Measurements from ENCODE around the gene PLEKHF1. TPM values are rescaled to one million over a fixed set of nuclear protein-coding genes. Genes with fewer than 3 reads are reported as not detected.
A peak's percentile ranks its signal among the peaks of the same experiment; 100 is the strongest.

PLEKHF1 gene
- total and polyA plus RNA-seq, 2 of the 8 experiments (the other 6 are each of a cell fraction or from before 2014, with no cell fraction given), result 11.1 to 18.4 TPM

DNA sequence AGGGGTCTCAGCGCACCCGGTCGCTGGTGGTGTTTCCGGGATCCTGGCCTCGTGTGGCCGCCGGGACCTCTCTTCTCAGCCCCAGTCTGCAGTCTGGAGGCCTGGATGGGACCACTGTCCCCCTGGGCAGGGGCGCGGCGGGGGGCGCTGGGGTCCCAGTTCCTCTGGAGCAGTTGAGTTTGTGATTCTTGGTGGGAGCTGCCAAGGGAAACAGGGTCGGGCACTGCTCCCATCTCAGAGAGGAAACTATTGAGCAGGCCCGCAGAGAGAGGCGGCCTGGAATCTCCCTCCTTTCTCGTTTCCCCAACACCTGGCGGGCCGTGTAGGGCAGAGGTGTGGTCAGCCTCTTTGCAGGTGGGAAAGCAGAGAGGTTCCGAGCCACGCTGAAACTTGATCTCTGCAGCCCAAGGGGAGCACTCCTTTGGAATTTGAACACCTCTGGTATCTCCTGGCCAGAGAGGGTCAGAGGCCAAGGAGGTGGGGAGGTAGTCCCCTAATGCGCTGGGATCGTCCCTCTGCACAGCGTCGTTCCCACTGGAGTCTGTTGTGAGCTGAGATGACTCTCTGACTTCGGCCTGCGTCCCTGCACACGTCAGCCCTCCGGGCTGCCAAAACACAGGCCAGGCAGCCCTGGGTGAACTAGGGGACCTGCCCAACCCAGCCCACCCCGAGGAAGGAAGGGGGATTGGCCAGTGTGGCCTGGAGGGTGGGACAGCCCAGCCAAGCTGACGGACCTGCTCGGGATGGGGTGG is 741 bp downstream of the PLEKHF1 start:
- Histone ChIP-seq H4K20me1 (replicated peaks in 1 of 2; ENCODE audit: control insufficient read depth in 1 of 2, insufficient read depth in 2 of 2, low read length in 2 of 2) (peaks cover 0 to 2% of the 10 kb centered on the region in 2 experiments), H2AK5ac (ENCODE audit: low read depth, low read length) (no peak overlapping the region)
- TF ChIP-seq ASH2L (IDR thresholded peaks at IDR 0.05; ENCODE audit: low read length), result no peak
- no peak for TF ChIP-seq CBX5 (IDR thresholded peaks at IDR 0.05; ENCODE audit: low read depth, low read length)
- TF ChIP-seq KDM4A (IDR thresholded peaks at IDR 0.05; ENCODE audit: low read depth, low read length, severe bottlenecking), result no peak
- TF ChIP-seq, protein P1, sequence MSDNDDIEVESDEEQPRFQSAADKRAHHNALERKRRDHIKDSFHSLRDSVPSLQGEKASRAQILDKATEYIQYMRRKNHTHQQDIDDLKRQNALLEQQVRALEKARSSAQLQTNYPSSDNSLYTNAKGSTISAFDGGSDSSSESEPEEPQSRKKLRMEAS (IDR thresholded peaks at IDR 0.05), result peak; percentile 33; the same call in 1 of the 2 replicates
- no peak for TF ChIP-seq CBX8 (IDR thresholded peaks at IDR 0.05; ENCODE audit: borderline replicate concordance, low read depth, low read length)
- no peak for TF ChIP-seq BCL11A (IDR thresholded peaks at IDR 0.05; ENCODE audit: low read depth in 2 of 2, low read length in 2 of 2)
- no peak for TF ChIP-seq BACH1 (IDR thresholded peaks at IDR 0.05; ENCODE audit: low read length)
- TF ChIP-seq SIRT6 (IDR thresholded peaks at IDR 0.05; ENCODE audit: low read length), result no peak
- no peak for TF ChIP-seq CREB1 (IDR thresholded peaks at IDR 0.05)
- no peak for TF ChIP-seq RAD21 (IDR thresholded peaks at IDR 0.05 in 1 of 2, conservative IDR thresholded peaks at IDR 0.05 in 1 of 2; ENCODE audit: low read depth in 2 of 2, low read length in 2 of 2)
- TF ChIP-seq EGR1 (IDR thresholded peaks at IDR 0.05; ENCODE audit: borderline replicate concordance, low read depth, low read length), result no peak
- no peak for TF ChIP-seq CHD2 (IDR thresholded peaks at IDR 0.05; ENCODE audit: low read length)

More for the DNA sequence above, 741 bp downstream of the PLEKHF1 start:
- Histone ChIP-seq H3K9ac (replicated peaks in 1 of 4; ENCODE audit: extremely low read depth in 1 of 4, low read depth in 3 of 4, low read length in 3 of 4) (peak overlapping the region in 3 of 4 experiments; percentile 34 to 78 (median 54); a peak in 5 of 7 replicates), H3K27me3 (replicated peaks in 1 of 4; ENCODE audit: control insufficient read depth in 3 of 4, extremely low read depth in 1 of 4, insufficient read depth in 3 of 4, low read length in 3 of 4) (peaks cover 0 to 10% (median 1%) of the 10 kb centered on the region in 4 experiments; a peak in 4 of 7 replicates), H3K23me2 (ENCODE audit: low read depth, low read length) (peaks cover 13% of the 10 kb centered on the region), H3K9me3 (ENCODE audit: insufficient read depth in 2 of 2, low read depth in 1 of 2, low read length in 1 of 2) (no peaks in the 10 kb centered on the region), H3K56ac (replicated peaks; ENCODE audit: insufficient read length, low read depth, low read length) (peak overlapping the region; percentile 22), H3K4ac (replicated peaks; ENCODE audit: insufficient read length, low read depth, low read length) (no peak overlapping the region), H4K5ac (ENCODE audit: insufficient read length, low read depth, low read length) (no peak overlapping the region), H2BK20ac (ENCODE audit: low read length) (no peak overlapping the region; the same call in 1 of the 2 replicates), H4K8ac (ENCODE audit: extremely low read depth, insufficient read depth, low read length) (no peak overlapping the region), H3K4me2 (ENCODE audit: insufficient read depth in 1 of 2, low read depth in 2 of 2, low read length in 2 of 2) (peak overlapping the region; percentile 73 to 98), H3K79me1 (ENCODE audit: low read depth, low read length) (peaks cover 13% of the 10 kb centered on the region; the same call in 1 of the 2 replicates), H3K27ac (ENCODE audit: low read depth, low read length) (no peak overlapping the region), H2BK15ac (ENCODE audit: low read length) (no peak overlapping the region), H3K23ac (ENCODE audit: insufficient read length) (no peak overlapping the region), H3K79me2 (ENCODE audit: control insufficient read depth in 1 of 2, insufficient read depth in 2 of 2, low read length in 2 of 2) (peaks cover 0 to 23% of the 10 kb centered on the region in 2 experiments; a peak in 1 of 4 replicates), H2AFZ (ENCODE audit: low read length) (0 out of 2 replicates have a peak overlapping the region, but pooled peaks have one; percentile 18), H3K36me3 (ENCODE audit: control insufficient read depth in 2 of 4, insufficient read depth in 4 of 4, low read length in 3 of 4) (no peaks in the 10 kb centered on the region), H2BK5ac (ENCODE audit: low read depth, low read length) (peak overlapping the region; percentile 85; the same call in 1 of the 2 replicates), H2BK120ac (replicated peaks; ENCODE audit: low read depth, low read length) (no peak overlapping the region), H3K4me1 (replicated peaks in 1 of 4; ENCODE audit: control insufficient read depth in 3 of 4, insufficient read depth in 4 of 4, low read length in 3 of 4) (peaks cover 0 to 21% (median 18%) of the 10 kb centered on the region in 4 experiments; a peak in 6 of 7 replicates), H3K14ac (ENCODE audit: insufficient read length) (no peak overlapping the region), H2BK12ac (ENCODE audit: low read depth, low read length) (peak overlapping the region; percentile 75; the same call in 1 of the 2 replicates), H4K91ac (replicated peaks; ENCODE audit: insufficient read length, low read length) (peak overlapping the region; percentile 10), H3K18ac (ENCODE audit: extremely low read depth, low read length) (peak overlapping the region; percentile 55), H3K4me3 (ENCODE audit: extremely low read depth in 1 of 4, insufficient read depth in 2 of 4, low read depth in 3 of 4, low read length in 4 of 4) (peak overlapping the region; percentile 34 to 97 (median 74))
- peak in 1 of 2 experiments; percentile 71 for DNase-seq (ENCODE audit: low read depth in 1 of 2, low spot score in 2 of 2)
- ChIA-PET CTCF (ENCODE audit: partially characterized antibody) (interaction anchor here (1.0 to 5.3 kb wide), 12 partner anchors 23 to 516 kb away, joined by 3 to 79 read pairs (median 4); partner anchors contain the start of gene POP4), POLR2A (ENCODE audit: partially characterized antibody) (interaction anchor here (0.6 to 3.0 kb wide), 7 partner anchors 11 to 60 kb away, joined by 3 to 13 read pairs (median 4); partner anchors contain the start of gene POP4)
- FAIRE-seq, result peak; percentile 78
- WGBS, 2 experiments (ENCODE audit: extremely low coverage in 1 of 2, insufficient coverage in 1 of 2, insufficient read length in 1 of 2, insufficient replicate concordance in 2 of 2, low coverage in 1 of 2, low lambda C conversion rate in 2 of 2, missing lambda C conversion rate in 1 of 2), result 4% methylated on average over 19 of the region's 30 CpGs; no CpG with 5 or more reads in 1 of the 2 experiments

Measured in H1 (cell line).